UCSD-AML1 (cell line): ENCODE data around the gene MCM5.
"Not testable (repeated sequence)": the region's sequence is repeated elsewhere in the genome, so short reads cannot be mapped to it uniquely, and the experiment has no call there.

Experiments
- DNase-seq: peaks from one replicate; lab custom pipeline; 2025; ENCODE audit not compliant: unreplicated experiment; lab: John Stamatoyannopoulos, UW

Gene MCM5

GRCh38 chr22:35378621-35379020 is 21.3 kb upstream of the MCM5 start:
- DNase-seq: no peak

- no peak for DNase-seq
These were observed 20.6 kb upstream of the MCM5 start for GRCh38 chr22:35379146-35379993.

GRCh38 chr22:35380013-35380412 is 19.9 kb upstream of the MCM5 start:
- DNase-seq: no peak

GRCh38 chr22:35380537-35381423 is 19.2 kb upstream of the MCM5 start, which contains the start of gene HMOX1:
Gene HMOX1 (plus strand): TSS chr22:35381096. CDS start chr22:35381174, 78 bp downstream.
- DNase-seq: peak; percentile 81

GRCh38 chr22:35381424-35382009 is 18.4 kb upstream of the MCM5 start:
- no peak for DNase-seq

- no peak for DNase-seq
These were observed 16.3 kb upstream of the MCM5 start for GRCh38 chr22:35383679-35384071.

- no peak for DNase-seq
These were observed 15.4 kb upstream of the MCM5 start for GRCh38 chr22:35384527-35384926.

- no peak for DNase-seq
These were observed 14.9 kb upstream of the MCM5 start for GRCh38 chr22:35384975-35385588.

- DNase-seq: no peak
These were observed 13.2 kb upstream of the MCM5 start for GRCh38 chr22:35386670-35387288.

- DNase-seq: no peak
These were observed 9.0 kb upstream of the MCM5 start for GRCh38 chr22:35390933-35391332.

GRCh38 chr22:35392357-35392756 is 7.6 kb upstream of the MCM5 start:
- DNase-seq: no peak

- no peak for DNase-seq
These were observed 6.6 kb upstream of the MCM5 start for GRCh38 chr22:35393116-35394010.

GRCh38 chr22:35394011-35394312 is 6.0 kb upstream of the MCM5 start:
- DNase-seq: no peak

- DNase-seq: no peak
These were observed 5.0 kb upstream of the MCM5 start for GRCh38 chr22:35394810-35395563.

GRCh38 chr22:35396622-35397021 is 3.3 kb upstream of the MCM5 start:
- DNase-seq: not testable (repeated sequence)

GRCh38 chr22:35397095-35397904 is 2.6 kb upstream of the MCM5 start:
- no peak for DNase-seq

- DNase-seq: no peak
These were observed 1.4 kb upstream of the MCM5 start for GRCh38 chr22:35398591-35398973.

- DNase-seq: no peak
These were observed 744 bp upstream of the MCM5 start for GRCh38 chr22:35399114-35399677.
